Kidney (tissue), 14 donors: Measurements from ENCODE around the gene CNFN. TPM values are rescaled to one million over a fixed set of nuclear protein-coding genes. Genes with fewer than 3 reads are reported as not detected.

Source experiments
- DNase-seq, 5 donors: peaks; one replicate each; pipeline ENCODE4 v3.0.0-alpha.2; 2013 to 2020
- FAIRE-seq: peaks from 2 replicates; lab custom pipeline; 2012; peaks lifted over from hg19 to GRCh38; lab: Jason Lieb, UNC
- H3K27ac ChIP-seq, 2 donors: one replicate each; pipeline ENCODE4 v1.7.0; 2013; ENCODE audit warnings: low read depth in 2 of 2, low read length in 2 of 2, inconsistent platforms in 1 of 2
- H3K27me3 ChIP-seq: one replicate; pipeline ENCODE4 v1.7.1; 2013; ENCODE audit warnings: low read length, inconsistent platforms; ENCODE audit not compliant: control insufficient read depth, insufficient read depth
- H3K36me3 ChIP-seq, 3 donors: one replicate each; pipeline versions ENCODE4 v1.7.0 to v1.7.1; 2013; ENCODE audit warnings: low read length in 3 of 3, control low read depth in 1 of 3, inconsistent platforms in 1 of 3; ENCODE audit not compliant: insufficient read depth in 3 of 3, control insufficient read depth in 2 of 3
- H3K4me1 ChIP-seq, 3 donors: one replicate each; pipeline versions ENCODE4 v1.7.0 to v1.7.1; 2013; ENCODE audit warnings: low read length in 3 of 3, inconsistent platforms in 1 of 3, low read depth in 1 of 3; ENCODE audit not compliant: control insufficient read depth in 2 of 3, insufficient read depth in 2 of 3
- H3K4me3 ChIP-seq, 3 donors: one replicate each; pipeline versions ENCODE4 v1.7.0 to v1.8.1; 2013; ENCODE audit warnings: low read length in 3 of 3, control low read depth in 1 of 3, inconsistent platforms in 1 of 3
- H3K9ac ChIP-seq, 3 donors: one replicate each; pipeline versions ENCODE4 v1.7.0 to v1.7.1; 2013; ENCODE audit warnings: low read length in 3 of 3, control low read depth in 1 of 3, inconsistent platforms in 1 of 3
- H3K9me3 ChIP-seq, 3 donors: one replicate each; pipeline versions ENCODE4 v1.7.0 to v1.7.1; 2013; ENCODE audit warnings: low read length in 3 of 3, control low read depth in 1 of 3, inconsistent platforms in 1 of 3; ENCODE audit not compliant: control insufficient read depth in 2 of 3, insufficient read depth in 1 of 3
- CTCF ChIP-seq: IDR thresholded peaks from 3 replicates; pipeline ENCODE4 v1.5.1; 2012; ENCODE audit warnings: mild to moderate bottlenecking, moderate library complexity, borderline replicate concordance; ENCODE audit not compliant: insufficient read depth; ENCODE audit errors: extremely low read depth
- intact Hi-C: fragments of 100-400 bp; cut with DNase I; formaldehyde crosslinking; loops from one replicate; pipeline ENCODE4 v1.11.1; 2022
- polyA plus RNA-seq: library from polyadenylated mRNA; stranded (reverse); fragments of 350-450 nt; fragmentation: Illumina TruSeq; extraction: RNeasy Lipid Tissue Mini Kit (QIAGEN cat#74804); gene quantifications from one replicate; pipeline ENCODE4 v1.2.3, GENCODE V29; 2014; ENCODE audit warnings: low read depth, low replicate concordance; ENCODE audit not compliant: insufficient read depth
- total RNA-seq: library from RNA; stranded (reverse); fragmentation: NEBNext Ultra II Directional; extraction: Animal tissue kit (Norgen Biotek cat#: 25700); gene quantifications from one replicate; pipeline ENCODE4 v1.2.1, GENCODE V29; 2021
- donor health status: control.
- donor health status: control.
- donor health status: control.
- donor health status: control.
- donor health status: control.
- donor health status: DM: yes; HTN: yes; CAD: no.
- donor health status: Normal renal cell carcinoma (clear cell type).

Gene CNFN
- total and polyA plus RNA-seq, 2 donors from 2014 or later, result 2.2 to 4.9 TPM

- H3K27ac ChIP-seq, result no peak overlapping the region
- no peak for DNase-seq
- no peak overlapping the region for H3K4me3 ChIP-seq
- TF ChIP-seq CTCF, result no peak
- no peak overlapping the region for H3K9ac ChIP-seq
- no peak for FAIRE-seq
- peaks cover 5 to 11% (median 7%) of the 10 kb centered on the region in 3 donors for H3K36me3 ChIP-seq
- intact Hi-C loops, result no loop called here
- peaks cover 0 to 11% (median 0%) of the 10 kb centered on the region in 3 donors for H3K9me3 ChIP-seq
- H3K27me3 ChIP-seq, result no peaks in the 10 kb centered on the region
- H3K4me1 ChIP-seq, result no peaks in the 10 kb centered on the region
Measured at GRCh38 chr19:42367929-42368328, 22.2 kb downstream of the CNFN start.

GRCh38 chr19:42366673-42367072 lies 23.4 kb downstream of the CNFN start:
- DNase-seq (no peak), FAIRE-seq (no peak)
- no peaks in the 10 kb centered on the region for H3K4me1 ChIP-seq
- no peak for TF ChIP-seq CTCF
- H3K9me3 ChIP-seq, result peaks cover 0 to 11% (median 0%) of the 10 kb centered on the region in 3 donors
- H3K4me3 ChIP-seq, result no peak overlapping the region
- no peak overlapping the region for H3K9ac ChIP-seq
- H3K36me3 ChIP-seq, result peaks cover 5 to 11% (median 7%) of the 10 kb centered on the region in 3 donors
- no peaks in the 10 kb centered on the region for H3K27me3 ChIP-seq
- H3K27ac ChIP-seq, result no peak overlapping the region
- intact Hi-C loops, result no loop called here

DNA sequence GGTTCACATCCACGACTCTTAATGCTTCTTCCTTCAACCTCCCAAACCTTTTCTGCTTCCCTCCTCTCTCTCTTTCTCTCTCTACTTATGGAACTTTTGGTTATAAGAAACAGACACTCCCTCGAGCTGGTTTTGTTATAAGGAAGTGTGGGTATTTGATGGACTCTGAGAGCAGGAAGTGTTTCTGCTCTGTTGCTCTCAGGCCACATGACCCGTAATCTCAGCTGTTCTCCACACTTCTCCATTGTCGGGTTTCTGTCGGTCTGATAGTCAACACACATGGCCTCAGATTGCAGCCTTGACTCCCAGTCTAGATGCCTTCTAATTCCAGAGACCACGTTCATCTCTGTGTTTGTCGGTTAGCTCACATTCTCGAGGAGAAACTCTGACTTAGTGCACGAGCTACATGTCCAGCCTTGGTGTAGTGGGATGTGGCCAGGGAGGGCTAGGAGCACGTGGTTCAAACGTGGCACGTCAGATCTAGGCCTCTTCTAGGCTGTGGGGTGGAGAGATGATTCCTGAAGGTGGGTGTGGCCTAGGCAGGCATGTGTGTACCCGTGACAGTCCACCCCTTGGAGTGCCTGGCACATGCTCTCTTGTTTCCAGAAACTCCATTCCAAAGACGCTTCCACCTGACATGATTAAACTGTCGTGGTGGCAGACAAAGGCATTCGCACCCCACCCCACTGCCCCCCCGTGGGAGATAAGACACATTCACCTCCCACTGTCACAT lies 26.3 kb downstream of the CNFN start:
- Histone ChIP-seq H3K36me3 (peaks cover 5 to 11% (median 7%) of the 10 kb centered on the region in 3 donors), H3K4me1 (no peaks in the 10 kb centered on the region), H3K27ac (no peak overlapping the region), H3K27me3 (no peaks in the 10 kb centered on the region), H3K4me3 (no peak overlapping the region), H3K9me3 (peaks cover 0 to 11% (median 0%) of the 10 kb centered on the region in 3 donors), H3K9ac (no peak overlapping the region)
- intact Hi-C loops, result no loop called here
- FAIRE-seq (no peak), DNase-seq (no peak)
- no peak for TF ChIP-seq CTCF
